HG02571 (cell line): Measurements from ENCODE around the gene PLCD3.
A peak's percentile ranks its signal among the peaks of the same experiment; 100 is the strongest.

Experiments used
- ATAC-seq: cut with Tn5 transposase; IDR thresholded peaks from one replicate; pipeline ENCODE4 v1.9.1; 2021; ENCODE audit warnings: mild to moderate bottlenecking, moderate library complexity; ENCODE audit not compliant: unreplicated experiment

The PLCD3 gene

GRCh38 chr17:45086391-45086790 is 45.9 kb downstream of the PLCD3 start:
- ATAC-seq = no peak

GRCh38 chr17:45081047-45081703 is 51.1 kb downstream of the PLCD3 start:
- no peak for ATAC-seq

GRCh38 chr17:45077643-45078042 is 54.7 kb downstream of the PLCD3 start:
- no peak for ATAC-seq

GRCh38 chr17:45073414-45074070 is 58.8 kb downstream of the PLCD3 start:
- ATAC-seq = no peak

- no peak for ATAC-seq
These were observed 61.5 kb downstream of the PLCD3 start for GRCh38 chr17:45070809-45071208.

- no peak for ATAC-seq
These were observed 62.3 kb downstream of the PLCD3 start for GRCh38 chr17:45070001-45070400.

GRCh38 chr17:45067637-45068036 is 64.7 kb downstream of the PLCD3 start:
- ATAC-seq = no peak

- no peak for ATAC-seq
These were observed 69.1 kb downstream of the PLCD3 start for GRCh38 chr17:45063198-45063597.

GRCh38 chr17:45061606-45062205 is 70.6 kb downstream of the PLCD3 start:
- no peak for ATAC-seq

- ATAC-seq = peak; percentile 90
These were observed 71.3 kb downstream of the PLCD3 start, which contains the start of gene NMT1 for GRCh38 chr17:45060797-45061605. NMT1 (plus strand) TSS chr17:45061317; CDS start chr17:45061330, 13 bp downstream.

- ATAC-seq = no peak
These were observed 71.9 kb downstream of the PLCD3 start for GRCh38 chr17:45060382-45060796.
